Progenitor cell of endocrine pancreas (in vitro differentiated cells): ENCODE results near the gene IL1B. TPM values are rescaled to one million over a fixed set of nuclear protein-coding genes. Genes with fewer than 3 reads are reported as not detected.

ENCODE experiments used
- DNase-seq: peaks from one replicate; pipeline ENCODE4 v3.0.0; 2021; ENCODE audit warnings: low spot score; ENCODE audit not compliant: unreplicated experiment
- H3K27ac Mint-ChIP-seq: 2 replicates; pipeline ENCODE4 v1.8.0; 2021; ENCODE audit warnings: mild to moderate bottlenecking, moderate library complexity, mixed read lengths
- H3K27me3 Mint-ChIP-seq: 2 replicates; pipeline ENCODE4 v1.8.0; 2021; ENCODE audit warnings: mixed read lengths
- H3K36me3 Mint-ChIP-seq: 2 replicates; pipeline ENCODE4 v1.8.0; 2022; ENCODE audit warnings: mixed read lengths; ENCODE audit not compliant: insufficient read depth
- H3K4me1 Mint-ChIP-seq: 2 replicates; pipeline ENCODE4 v1.8.0; 2021; ENCODE audit warnings: low read depth, mixed read lengths
- H3K4me3 Mint-ChIP-seq: 2 replicates; pipeline ENCODE4 v1.8.0; 2021; ENCODE audit warnings: low read depth, mild to moderate bottlenecking, moderate library complexity, mixed read lengths
- H3K9me3 Mint-ChIP-seq: 2 replicates; pipeline ENCODE4 v1.8.0; 2021; ENCODE audit warnings: low read depth, mixed read lengths
- CTCF ChIP-seq: fragments of 200-600 bp; sonication (generic); IDR thresholded peaks from one replicate; pipeline ENCODE4 v1.5.0; 2021; ENCODE audit warnings: antibody characterized with exemption, mild to moderate bottlenecking; ENCODE audit not compliant: unreplicated experiment
- total RNA-seq: library from RNA; stranded (reverse); gene quantifications from 2 replicates; pipeline ENCODE4 v1.2.1, GENCODE V29; 2021

Gene IL1B
- total RNA-seq, 1 donor from 2014 or later, result not detected

- Mint-ChIP-seq H3K36me3 (no peaks in the 10 kb centered on the region), H3K9me3 (no peaks in the 10 kb centered on the region), H3K27me3 (peaks cover 22% of the 10 kb centered on the region), H3K4me1 (peaks cover 10% of the 10 kb centered on the region), H3K27ac (no peak overlapping the region), H3K4me3 (no peak overlapping the region)
- TF ChIP-seq CTCF, result no peak
- DNase-seq, result no peak
These were observed 47.9 kb downstream of the IL1B start for GRCh38 chr2:112788653-112789052.

- no peaks in the 10 kb centered on the region for H3K9me3 Mint-ChIP-seq
- peaks cover 7% of the 10 kb centered on the region for H3K4me1 Mint-ChIP-seq
- no peak overlapping the region for H3K27ac Mint-ChIP-seq
- TF ChIP-seq CTCF, result no peak
- no peak overlapping the region for H3K4me3 Mint-ChIP-seq
- H3K36me3 Mint-ChIP-seq, result no peaks in the 10 kb centered on the region
- DNase-seq, result no peak
- peaks cover 20% of the 10 kb centered on the region for H3K27me3 Mint-ChIP-seq
These were observed 48.7 kb downstream of the IL1B start for GRCh38 chr2:112787729-112788393.

GRCh38 chr2:112787294-112787693, 49.3 kb downstream of the IL1B start:
- TF ChIP-seq CTCF, result no peak
- Mint-ChIP-seq H3K27me3 (peaks cover 23% of the 10 kb centered on the region), H3K36me3 (no peaks in the 10 kb centered on the region), H3K9me3 (no peaks in the 10 kb centered on the region), H3K4me1 (peaks cover 7% of the 10 kb centered on the region), H3K27ac (no peak overlapping the region), H3K4me3 (no peak overlapping the region)
- no peak for DNase-seq

GRCh38 chr2:112784199-112785189, 52.1 kb downstream of the IL1B start, which contains the start of gene IL1A:
Gene IL1A, minus strand, starts transcription at chr2:112784493. Its CDS starts 723 bp downstream, at chr2:112783770.
- no peaks in the 10 kb centered on the region for H3K9me3 Mint-ChIP-seq
- H3K4me1 Mint-ChIP-seq, result peaks cover 7% of the 10 kb centered on the region
- H3K36me3 Mint-ChIP-seq, result no peaks in the 10 kb centered on the region
- H3K27ac Mint-ChIP-seq, result no peak within 1 kb of the TSS
- peaks cover 23% of the 10 kb centered on the region for H3K27me3 Mint-ChIP-seq
- no peak for TF ChIP-seq CTCF
- DNase-seq, result no peak
- H3K4me3 Mint-ChIP-seq, result no peak within 1 kb of the TSS

GRCh38 chr2:112783187-112783714, 53.3 kb downstream of the IL1B start:
- peaks cover 4% of the 10 kb centered on the region for H3K4me1 Mint-ChIP-seq
- no peaks in the 10 kb centered on the region for H3K9me3 Mint-ChIP-seq
- H3K36me3 Mint-ChIP-seq, result no peaks in the 10 kb centered on the region
- peaks cover 23% of the 10 kb centered on the region for H3K27me3 Mint-ChIP-seq
- TF ChIP-seq CTCF, result no peak
- no peak overlapping the region for H3K4me3 Mint-ChIP-seq
- DNase-seq, result no peak
- H3K27ac Mint-ChIP-seq, result no peak overlapping the region
